Measurements from ENCODE around the gene KIF9. TPM values are rescaled to one million over a fixed set of nuclear protein-coding genes. Genes with fewer than 3 reads are reported as not detected.
"Not testable (repeated sequence)": the region's sequence is repeated elsewhere in the genome, so short reads cannot be mapped to it uniquely, and the experiment has no call there.

KIF9 gene
- polyA plus RNA-seq, 1 donor (not counting 4 experiments of a cell fraction or from before 2014, with no cell fraction given), result 9.2 TPM

- H3K36me3 ChIP-seq (ENCODE audit: control insufficient read depth in 2 of 2, extremely low read depth in 1 of 2, insufficient read depth in 2 of 2, low read length in 2 of 2), result no peaks in the 10 kb centered on the region
- TF ChIP-seq EZH2 (IDR thresholded peaks at IDR 0.05; ENCODE audit: low read length) (no peak), CTCF (optimal IDR thresholded peaks at IDR 0.05 in 1 of 3, IDR thresholded peaks at IDR 0.05 in 1 of 3, conservative IDR thresholded peaks at IDR 0.05 in 1 of 3; ENCODE audit: extremely low read depth in 1 of 3, insufficient read depth in 2 of 3, low read length in 3 of 3) (no peak)
- no peak overlapping the region for H3K9ac ChIP-seq (ENCODE audit: control insufficient read depth, extremely low read depth, insufficient read depth, low read length)
- H3K27ac ChIP-seq (ENCODE audit: control insufficient read depth, insufficient read depth, low read length), result no peak overlapping the region
- H3K9me3 ChIP-seq (ENCODE audit: control insufficient read depth, low read depth, low read length), result no peaks in the 10 kb centered on the region
- H3K79me2 ChIP-seq (ENCODE audit: control insufficient read depth, insufficient read depth, low read length), result no peaks in the 10 kb centered on the region
- H3K9me1 ChIP-seq (ENCODE audit: control insufficient read depth, extremely low read depth, insufficient read depth, low read length), result no peaks in the 10 kb centered on the region
- no peak overlapping the region for H2AFZ ChIP-seq (ENCODE audit: control insufficient read depth, low read length)
- H3K27me3 ChIP-seq (ENCODE audit: control insufficient read depth, extremely low read depth, insufficient read depth, low read length), result no peaks in the 10 kb centered on the region
- H3K4me3 ChIP-seq (ENCODE audit: control insufficient read depth in 2 of 3, extremely low read depth in 1 of 3, insufficient read depth in 2 of 3, low read depth in 1 of 3, low read length in 3 of 3), result no peak overlapping the region
- no peak overlapping the region for H3K4me2 ChIP-seq (ENCODE audit: control insufficient read depth, extremely low read depth, insufficient read depth, low read depth, low read length)
- no peak for DNase-seq (ENCODE audit: low read depth, low spot score)
- dilution Hi-C loops (cut with MboI; ENCODE audit: extremely low pct_ligation_motif_present, low sequenced_read_pairs), result no loop called here
- no peak for FAIRE-seq
- no peaks in the 10 kb centered on the region for H3K4me1 ChIP-seq (ENCODE audit: control insufficient read depth, extremely low read depth, insufficient read depth, low read length)
- no peaks in the 10 kb centered on the region for H4K20me1 ChIP-seq (ENCODE audit: control insufficient read depth, extremely low read depth, insufficient read depth, low read length)
Observed at GRCh38 chr3:47210863-47211405, 71.7 kb downstream of the KIF9 start.

GRCh38 chr3:47206022-47206421, 76.6 kb downstream of the KIF9 start:
- H2AFZ ChIP-seq (ENCODE audit: control insufficient read depth, low read length); H3K9me3 ChIP-seq (ENCODE audit: control insufficient read depth, low read depth, low read length); H3K9me1 ChIP-seq (ENCODE audit: control insufficient read depth, extremely low read depth, insufficient read depth, low read length); H3K4me2 ChIP-seq (ENCODE audit: control insufficient read depth, extremely low read depth, insufficient read depth, low read depth, low read length); H3K4me1 ChIP-seq (ENCODE audit: control insufficient read depth, extremely low read depth, insufficient read depth, low read length); DNase-seq (ENCODE audit: low read depth, low spot score); dilution Hi-C loops (cut with MboI; ENCODE audit: extremely low pct_ligation_motif_present, low sequenced_read_pairs); H3K4me3 ChIP-seq (ENCODE audit: control insufficient read depth in 2 of 3, extremely low read depth in 1 of 3, insufficient read depth in 2 of 3, low read depth in 1 of 3, low read length in 3 of 3); H3K9ac ChIP-seq (ENCODE audit: control insufficient read depth, extremely low read depth, insufficient read depth, low read length); H3K27me3 ChIP-seq (ENCODE audit: control insufficient read depth, extremely low read depth, insufficient read depth, low read length); FAIRE-seq; H3K36me3 ChIP-seq (ENCODE audit: control insufficient read depth in 2 of 2, extremely low read depth in 1 of 2, insufficient read depth in 2 of 2, low read length in 2 of 2); H3K27ac ChIP-seq (ENCODE audit: control insufficient read depth, insufficient read depth, low read length); H4K20me1 ChIP-seq (ENCODE audit: control insufficient read depth, extremely low read depth, insufficient read depth, low read length); H3K79me2 ChIP-seq (ENCODE audit: control insufficient read depth, insufficient read depth, low read length): not testable (repeated sequence)

GRCh38 chr3:47204875-47205274, 77.7 kb downstream of the KIF9 start:
- dilution Hi-C loops (cut with MboI; ENCODE audit: extremely low pct_ligation_motif_present, low sequenced_read_pairs), result no loop called here
- FAIRE-seq (no peak), DNase-seq (ENCODE audit: low read depth, low spot score) (no peak)
- TF ChIP-seq CTCF (optimal IDR thresholded peaks at IDR 0.05 in 1 of 3, IDR thresholded peaks at IDR 0.05 in 1 of 3, conservative IDR thresholded peaks at IDR 0.05 in 1 of 3; ENCODE audit: extremely low read depth in 1 of 3, insufficient read depth in 2 of 3, low read length in 3 of 3) (no peak), EZH2 (IDR thresholded peaks at IDR 0.05; ENCODE audit: low read length) (no peak)
- no peak overlapping the region for H2AFZ ChIP-seq (ENCODE audit: control insufficient read depth, low read length)
- no peak overlapping the region for H3K27ac ChIP-seq (ENCODE audit: control insufficient read depth, insufficient read depth, low read length)
- H3K4me3 ChIP-seq (ENCODE audit: control insufficient read depth in 2 of 3, extremely low read depth in 1 of 3, insufficient read depth in 2 of 3, low read depth in 1 of 3, low read length in 3 of 3), result no peak overlapping the region
- no peaks in the 10 kb centered on the region for H3K4me1 ChIP-seq (ENCODE audit: control insufficient read depth, extremely low read depth, insufficient read depth, low read length)
- no peaks in the 10 kb centered on the region for H3K9me1 ChIP-seq (ENCODE audit: control insufficient read depth, extremely low read depth, insufficient read depth, low read length)
- no peaks in the 10 kb centered on the region for H4K20me1 ChIP-seq (ENCODE audit: control insufficient read depth, extremely low read depth, insufficient read depth, low read length)
- no peaks in the 10 kb centered on the region for H3K9me3 ChIP-seq (ENCODE audit: control insufficient read depth, low read depth, low read length)
- no peak overlapping the region for H3K9ac ChIP-seq (ENCODE audit: control insufficient read depth, extremely low read depth, insufficient read depth, low read length)
- H3K4me2 ChIP-seq (ENCODE audit: control insufficient read depth, extremely low read depth, insufficient read depth, low read depth, low read length), result no peak overlapping the region
- H3K27me3 ChIP-seq (ENCODE audit: control insufficient read depth, extremely low read depth, insufficient read depth, low read length), result no peaks in the 10 kb centered on the region
- no peaks in the 10 kb centered on the region for H3K79me2 ChIP-seq (ENCODE audit: control insufficient read depth, insufficient read depth, low read length)
- no peaks in the 10 kb centered on the region for H3K36me3 ChIP-seq (ENCODE audit: control insufficient read depth in 2 of 2, extremely low read depth in 1 of 2, insufficient read depth in 2 of 2, low read length in 2 of 2)

Measured in keratinocyte (primary cell).